CD8-positive, alpha-beta memory T cell (primary cell): Measurements from ENCODE around the gene SRRM5. TPM values are rescaled to one million over a fixed set of nuclear protein-coding genes. Genes with fewer than 3 reads are reported as not detected.

Source experiments
- polyA plus RNA-seq: library from polyadenylated mRNA; unstranded; fragments of 300-500 nt; fragmentation: Illumina TruSeq; gene quantifications from one replicate; pipeline ENCODE4 v1.2.3, GENCODE V29; 2021
- total RNA-seq, 2 experiments: library from RNA; stranded (reverse); gene quantifications; one replicate each; pipeline ENCODE4 v1.2.3, GENCODE V29; 2021

Gene SRRM5
- total and polyA plus RNA-seq, 3 experiments from 2014 or later: 0.24 to 0.58 (median 0.26) TPM

Other genes with a start within 250 kb of the SRRM5 start
- gene TEX101, start 197.2 kb upstream of the SRRM5 start, total RNA-seq: not detected
- gene TEX101, start 197.2 kb upstream of the SRRM5 start, polyA plus RNA-seq: not detected
- 1 to 10 TPM in 1 of 2 experiments, under 1 TPM in 1; 0.84 to 1.2 TPM for gene LYPD3, start 146.5 kb upstream of the SRRM5 start, total RNA-seq
- 3.8 TPM for gene LYPD3, start 146.5 kb upstream of the SRRM5 start, polyA plus RNA-seq
- 10 to 100 TPM; 13.5 to 15.4 TPM for gene PHLDB3, start 107.3 kb upstream of the SRRM5 start, total RNA-seq
- 8.1 TPM for gene PHLDB3, start 107.3 kb upstream of the SRRM5 start, polyA plus RNA-seq
- 10 to 100 TPM; 34.4 to 42.3 TPM for gene ETHE1, start 84.9 kb upstream of the SRRM5 start, total RNA-seq
- 77.0 TPM for gene ETHE1, start 84.9 kb upstream of the SRRM5 start, polyA plus RNA-seq
- 1 to 10 TPM; 2.1 to 2.3 TPM for gene ZNF575, start 78.9 kb upstream of the SRRM5 start, total RNA-seq
- 2.6 TPM for gene ZNF575, start 78.9 kb upstream of the SRRM5 start, polyA plus RNA-seq
- gene XRCC1, start 36.6 kb upstream of the SRRM5 start, total RNA-seq: 10 to 100 TPM; 37.0 to 37.2 TPM
- 31.4 TPM for gene XRCC1, start 36.6 kb upstream of the SRRM5 start, polyA plus RNA-seq
- gene PINLYP, start 36.3 kb upstream of the SRRM5 start, total RNA-seq: 10 to 100 TPM in 1 of 2 experiments, 1 to 10 TPM in 1; 9.9 to 13.8 TPM
- gene PINLYP, start 36.3 kb upstream of the SRRM5 start, polyA plus RNA-seq: 1.3 TPM
- 10 to 100 TPM; 25.4 to 30.2 TPM for gene IRGQ, start 16.0 kb upstream of the SRRM5 start, total RNA-seq
- gene IRGQ, start 16.0 kb upstream of the SRRM5 start, polyA plus RNA-seq: 2.2 TPM
- 10 to 100 TPM; 19.5 to 20.9 TPM for gene ZNF576, start 15.5 kb upstream of the SRRM5 start, total RNA-seq
- 9.3 TPM for gene ZNF576, start 15.5 kb upstream of the SRRM5 start, polyA plus RNA-seq
- 10 to 100 TPM; 23.6 to 23.8 TPM for gene ZNF428, start 7.5 kb downstream of the SRRM5 start, total RNA-seq
- gene ZNF428, start 7.5 kb downstream of the SRRM5 start, polyA plus RNA-seq: 22.0 TPM
- gene CADM4, start 27.8 kb downstream of the SRRM5 start, total RNA-seq: under 1 TPM; 0.24 to 0.57 TPM
- not detected for gene CADM4, start 27.8 kb downstream of the SRRM5 start, polyA plus RNA-seq
- gene PLAUR, start 58.1 kb downstream of the SRRM5 start, total RNA-seq: 1 to 10 TPM; 2.7 to 5.0 TPM
- 3.8 TPM for gene PLAUR, start 58.1 kb downstream of the SRRM5 start, polyA plus RNA-seq
- gene IRGC, start 104.0 kb downstream of the SRRM5 start, total RNA-seq: not detected
- gene IRGC, start 104.0 kb downstream of the SRRM5 start, polyA plus RNA-seq: not detected
- 10 to 100 TPM; 85.8 to 91.3 TPM for gene SMG9, start 142.9 kb downstream of the SRRM5 start, total RNA-seq
- 11.0 TPM for gene SMG9, start 142.9 kb downstream of the SRRM5 start, polyA plus RNA-seq
- gene KCNN4, start 168.9 kb downstream of the SRRM5 start, total RNA-seq: 10 to 100 TPM; 93.8 to 97.6 TPM
- 8.3 TPM for gene KCNN4, start 168.9 kb downstream of the SRRM5 start, polyA plus RNA-seq
- under 1 TPM; 0.68 to 0.80 TPM for gene LYPD5, start 190.4 kb downstream of the SRRM5 start, total RNA-seq
- not detected for gene LYPD5, start 190.4 kb downstream of the SRRM5 start, polyA plus RNA-seq
- 1 to 10 TPM; 5.8 to 6.3 TPM for gene ZNF283, start 215.2 kb downstream of the SRRM5 start, total RNA-seq
- 2.7 TPM for gene ZNF283, start 215.2 kb downstream of the SRRM5 start, polyA plus RNA-seq